CD4-positive, alpha-beta T cell treated with Interleukin-12 subunit alpha and Interleukin-12 subunit beta, for 1 hour (primary cell): ENCODE data around the gene CDKN1C.

ENCODE experiments used
- DNase-seq: peaks from one replicate; pipeline ENCODE4 v3.0.0-alpha.2; 2020

The CDKN1C gene

GRCh38 chr11:2887515-2888195, 2.1 kb upstream of the CDKN1C start:
- DNase-seq, result no peak

- no peak for DNase-seq
Observed at GRCh38 chr11:2886936-2887335, 1.4 kb upstream of the CDKN1C start.

GRCh38 chr11:2886191-2886894, 768 bp upstream of the CDKN1C start:
- peak; percentile 26 for DNase-seq

- peak; percentile 43 for DNase-seq
Observed at GRCh38 chr11:2885017-2885677, 428 bp downstream of the CDKN1C start.

- DNase-seq, result no peak
Observed at GRCh38 chr11:2883979-2884815, 1.4 kb downstream of the CDKN1C start.

- no peak for DNase-seq
Observed at GRCh38 chr11:2883640-2883978, 2.0 kb downstream of the CDKN1C start.

GRCh38 chr11:2882396-2883110, 3.0 kb downstream of the CDKN1C start:
- DNase-seq, result no peak

- no peak for DNase-seq
Observed at GRCh38 chr11:2881981-2882375, 3.6 kb downstream of the CDKN1C start.

GRCh38 chr11:2881076-2881980, 4.2 kb downstream of the CDKN1C start:
- DNase-seq, result no peak

GRCh38 chr11:2880646-2881045, 4.9 kb downstream of the CDKN1C start:
- DNase-seq, result no peak

GRCh38 chr11:2878782-2879181, 6.8 kb downstream of the CDKN1C start:
- no peak for DNase-seq

- no peak for DNase-seq
Observed at GRCh38 chr11:2877474-2877873, 8.1 kb downstream of the CDKN1C start.

- no peak for DNase-seq
Observed at GRCh38 chr11:2874963-2875362, 10.6 kb downstream of the CDKN1C start.

- no peak for DNase-seq
Observed at GRCh38 chr11:2870969-2871680, 14.4 kb downstream of the CDKN1C start.

GRCh38 chr11:2870460-2870859, 15.1 kb downstream of the CDKN1C start:
- DNase-seq, result no peak

GRCh38 chr11:2869561-2870427, 15.8 kb downstream of the CDKN1C start:
- no peak for DNase-seq

- DNase-seq, result no peak
Observed at GRCh38 chr11:2869134-2869526, 16.4 kb downstream of the CDKN1C start.

- DNase-seq, result no peak
Observed at GRCh38 chr11:2868506-2869133, 17.0 kb downstream of the CDKN1C start.
